ENCODE results near the gene FRMPD3. TPM values are rescaled to one million over a fixed set of nuclear protein-coding genes. Genes with fewer than 3 reads are reported as not detected.

The FRMPD3 gene
- total RNA-seq: under 0.01 and 0.16 TPM in 2 replicates

GRCh38 chrX:107448998-107449835, at the start of gene FRMPD3:
TSS of gene FRMPD3 (plus strand) at chrX:107449652. CDS start at chrX:107526589, 76,937 bp downstream.

Other genes with a start within 250 kb of the FRMPD3 start
- gene NUP62CL, start 243.2 kb upstream of the FRMPD3 start, total RNA-seq: 0.38 and 1.8 TPM in 2 replicates
- gene DNAAF6, start 243.0 kb upstream of the FRMPD3 start, total RNA-seq: not detected in 2 replicates
- 19.9 and 49.4 TPM in 2 replicates for gene PRPS1, start 178.9 kb downstream of the FRMPD3 start, total RNA-seq